GM23338 (cell line): Measurements from ENCODE around the gene IGFBPL1. TPM values are rescaled to one million over a fixed set of nuclear protein-coding genes. Genes with fewer than 3 reads are reported as not detected.
"Not testable (repeated sequence)": the region's sequence is repeated elsewhere in the genome, so short reads cannot be mapped to it uniquely, and the experiment has no call there.

Experiments
- ATAC-seq: fragments of 200-7000 bp; cut with Tn5 transposase; 3 replicates; pipeline ENCODE4 v1.9.1; 2020
- DNase-seq: peaks from one replicate; pipeline ENCODE4 v3.0.0-alpha.2; 2015; ENCODE audit warnings: low spot score
- H2AFZ ChIP-seq: fragments of 200-600 bp; sonication (generic); 2 replicates; pipeline ENCODE4 v1.8.0; 2016; ENCODE audit warnings: antibody characterized with exemption, mild to moderate bottlenecking, moderate library complexity
- H3F3A ChIP-seq: fragments of 200-600 bp; sonication (generic); replicated peaks from 2 replicates; pipeline ENCODE4 v1.8.0; 2017; ENCODE audit warnings: antibody characterized with exemption, mixed run types, low read depth
- H3K27ac ChIP-seq: fragments of 200-600 bp; sonication (generic); 2 replicates; pipeline ENCODE4 v1.6.1; 2016; ENCODE audit warnings: low read depth
- H3K27me3 ChIP-seq: fragments of 200-600 bp; sonication (generic); 2 replicates; pipeline ENCODE4 v1.8.0; 2016; ENCODE audit warnings: mild to moderate bottlenecking, mixed run types, moderate library complexity; ENCODE audit not compliant: insufficient read depth
- H3K36me3 ChIP-seq: fragments of 200-600 bp; sonication (generic); 2 replicates; pipeline ENCODE4 v1.8.0; 2016; ENCODE audit warnings: mild to moderate bottlenecking; ENCODE audit not compliant: insufficient read depth
- H3K4me1 ChIP-seq: fragments of 200-600 bp; sonication (generic); 2 replicates; pipeline ENCODE4 v1.8.0; 2016; ENCODE audit warnings: mild to moderate bottlenecking, moderate library complexity; ENCODE audit not compliant: insufficient read depth
- H3K4me2 ChIP-seq: fragments of 200-600 bp; sonication (generic); 2 replicates; pipeline ENCODE4 v1.7.1; 2017; ENCODE audit warnings: mixed run types
- H3K4me3 ChIP-seq: fragments of 200-600 bp; sonication (generic); 2 replicates; pipeline ENCODE4 v1.6.1; 2016; ENCODE audit warnings: mixed run types
- H3K79me2 ChIP-seq: fragments of 200-600 bp; sonication (generic); replicated peaks from 2 replicates; pipeline ENCODE4 v1.8.0; 2017; ENCODE audit warnings: mild to moderate bottlenecking; ENCODE audit not compliant: insufficient read depth
- H3K9me2 ChIP-seq: fragments of 200-600 bp; sonication (generic); 2 replicates; pipeline ENCODE4 v1.8.0; 2017; ENCODE audit not compliant: insufficient read depth
- H4K20me1 ChIP-seq: fragments of 200-600 bp; sonication (generic); replicated peaks from 2 replicates; pipeline ENCODE4 v1.8.0; 2017; ENCODE audit warnings: mild to moderate bottlenecking; ENCODE audit not compliant: insufficient read depth
- H3K27ac Mint-ChIP-seq: 2 replicates; pipeline ENCODE4 v1.8.0; 2020; ENCODE audit warnings: inconsistent platforms, mild to moderate bottlenecking, moderate library complexity, mixed read lengths
- H3K27me3 Mint-ChIP-seq: 3 replicates; pipeline ENCODE4 v1.8.0; 2022; ENCODE audit warnings: low read depth, mild to moderate bottlenecking, moderate library complexity, mixed read lengths, inconsistent platforms; ENCODE audit not compliant: insufficient read depth, poor library complexity
- H3K36me3 Mint-ChIP-seq: 3 replicates; pipeline ENCODE4 v1.8.0; 2021; ENCODE audit warnings: low read depth, mild to moderate bottlenecking, inconsistent platforms, moderate library complexity, mixed read lengths
- H3K4me1 Mint-ChIP-seq: 3 replicates; pipeline ENCODE4 v1.8.0; 2020; ENCODE audit warnings: mild to moderate bottlenecking, inconsistent platforms, mixed read lengths
- H3K4me3 Mint-ChIP-seq: 3 replicates; pipeline ENCODE4 v1.8.0; 2021; ENCODE audit warnings: moderate library complexity, mild to moderate bottlenecking, inconsistent platforms, mixed read lengths
- H3K9me3 Mint-ChIP-seq: 3 replicates; pipeline ENCODE4 v1.8.0; 2020; ENCODE audit warnings: moderate library complexity, mild to moderate bottlenecking, inconsistent platforms, mixed read lengths
- EZH2 ChIP-seq: fragments of 200-600 bp; sonication (generic); IDR thresholded peaks from one replicate; pipeline ENCODE4 v1.8.0; 2017; ENCODE audit warnings: antibody characterized with exemption, mild to moderate bottlenecking, low read depth; ENCODE audit not compliant: unreplicated experiment
- EZH2phosphoT487 ChIP-seq: fragments of 200-600 bp; sonication (generic); IDR thresholded peaks from one replicate; pipeline ENCODE4 v1.8.1; 2018; ENCODE audit warnings: antibody characterized with exemption; ENCODE audit not compliant: unreplicated experiment
- JUNB ChIP-seq: IDR thresholded peaks from one replicate; pipeline ENCODE4 v1.6.1; 2016; ENCODE audit warnings: antibody characterized with exemption; ENCODE audit not compliant: unreplicated experiment
- ZNF114 ChIP-seq: fragments of 250-450 bp; sonication (Bioruptor Pico); IDR thresholded peaks from 2 replicates; pipeline ENCODE4 v1.5.0; 2020; ENCODE audit warnings: mild to moderate bottlenecking, moderate library complexity
- long read RNA-seq: library from polyadenylated mRNA; unstranded; transcript quantifications from one replicate; pipeline ENCODE4 v2.0.0, GENCODE V29; 2020; ENCODE audit not compliant: unreplicated experiment
- polyA plus RNA-seq: library from polyadenylated mRNA; unstranded; fragments of >200 nt; fragmentation: Nextera tagmentation; extraction: Ambion mirVana; gene quantifications from 2 replicates; pipeline ENCODE4 v1.2.1, GENCODE V29; 2016
- total RNA-seq: library from RNA; depleted of rRNA; stranded (reverse); fragments of >200 nt; shearing (Covaris generic); gene quantifications from 2 replicates; pipeline ENCODE4 v1.2.3, GENCODE V29; 2014; rRNA removed
- TF ChIP-seq, protein P1 (sequence below): IDR thresholded peaks from 2 replicates; pipeline ENCODE4 v1.6.1; 2016; ENCODE audit warnings: antibody characterized with exemption

IGFBPL1 gene, protein sequence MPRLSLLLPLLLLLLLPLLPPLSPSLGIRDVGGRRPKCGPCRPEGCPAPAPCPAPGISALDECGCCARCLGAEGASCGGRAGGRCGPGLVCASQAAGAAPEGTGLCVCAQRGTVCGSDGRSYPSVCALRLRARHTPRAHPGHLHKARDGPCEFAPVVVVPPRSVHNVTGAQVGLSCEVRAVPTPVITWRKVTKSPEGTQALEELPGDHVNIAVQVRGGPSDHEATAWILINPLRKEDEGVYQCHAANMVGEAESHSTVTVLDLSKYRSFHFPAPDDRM
- total RNA-seq (75.6 and 78.5 TPM in 2 replicates), polyA plus RNA-seq (9.4 and 9.6 TPM in 2 replicates)
- long read RNA-seq, transcript IGFBPL1-201 (5 exons, 1,093 nt): major isoform, 8 of 8 reads
- long read RNA-seq, partial matches to known transcripts: 0 of 8 reads
- long read RNA-seq, other reads (novel, unspliced or antisense): 0 of 8 reads

DNA sequence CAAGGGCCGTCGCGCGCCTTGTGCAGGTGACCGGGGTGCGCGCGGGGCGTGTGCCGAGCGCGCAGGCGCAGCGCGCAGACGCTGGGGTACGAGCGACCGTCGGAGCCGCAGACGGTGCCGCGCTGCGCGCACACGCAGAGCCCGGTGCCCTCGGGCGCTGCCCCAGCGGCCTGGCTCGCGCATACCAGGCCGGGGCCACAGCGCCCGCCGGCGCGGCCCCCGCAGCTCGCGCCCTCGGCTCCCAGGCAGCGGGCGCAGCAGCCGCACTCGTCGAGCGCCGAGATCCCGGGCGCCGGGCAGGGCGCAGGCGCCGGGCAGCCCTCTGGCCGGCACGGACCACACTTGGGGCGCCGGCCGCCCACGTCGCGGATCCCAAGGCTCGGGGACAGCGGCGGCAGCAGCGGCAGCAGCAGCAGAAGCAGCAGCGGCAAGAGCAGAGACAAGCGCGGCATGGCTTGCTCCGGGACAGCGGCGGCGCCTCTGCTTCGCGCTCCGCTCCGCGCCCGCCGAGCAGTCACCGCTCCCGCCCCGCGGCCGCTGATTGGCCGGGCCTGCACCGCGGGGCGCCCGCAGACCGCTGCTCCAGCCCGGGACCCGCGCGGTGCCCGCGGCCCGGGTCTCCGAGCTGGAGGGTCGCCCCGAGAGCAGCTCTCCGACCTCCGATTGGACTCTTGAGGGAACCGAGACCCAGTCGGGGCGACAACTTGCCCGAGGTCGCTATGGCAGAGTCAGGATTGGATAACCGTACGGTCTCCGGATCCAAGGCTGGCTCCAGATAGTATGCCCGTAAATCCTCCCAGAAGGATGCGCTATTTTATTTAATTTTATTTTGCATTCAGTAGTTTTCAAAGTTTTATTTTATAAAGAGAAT is at the start of gene IGFBPL1:
Gene IGFBPL1 (minus strand): TSS at position 482 of the 871 bp plus-strand sequence. CDS start 30 bp downstream, at position 452.
- Mint-ChIP-seq H3K4me1 (peaks cover 46% of the 10 kb centered on the region), H3K9me3 (no peaks in the 10 kb centered on the region), H3K27me3 (peaks cover 35% of the 10 kb centered on the region), H3K36me3 (no peaks in the 10 kb centered on the region), H3K4me3 (peak within 1 kb of the TSS; percentile 62), H3K27ac (no peak within 1 kb of the TSS)
- no peaks in the 10 kb centered on the region; the same call in 1 of the 2 replicates for H4K20me1 ChIP-seq
- ATAC-seq: peak; percentile 78
- H3K36me3 ChIP-seq: no peaks in the 10 kb centered on the region
- H3K79me2 ChIP-seq: no peaks in the 10 kb centered on the region
- peak within 1 kb of the TSS; percentile 90 for H3K4me2 ChIP-seq
- peaks cover 53% of the 10 kb centered on the region for H3K27me3 ChIP-seq
- H3K4me1 ChIP-seq: peaks cover 34% of the 10 kb centered on the region
- DNase-seq: peak; percentile 70
- no peaks in the 10 kb centered on the region for H3K9me2 ChIP-seq
- H3K4me3 ChIP-seq: peak within 1 kb of the TSS; percentile 64
- TF ChIP-seq ZNF114 (no peak), EZH2 (peak; percentile 1)
- H3K27ac ChIP-seq: no peak within 1 kb of the TSS
- H3F3A ChIP-seq: peaks cover 6% of the 10 kb centered on the region; the same call in 1 of the 2 replicates
- peak within 1 kb of the TSS; percentile 87 for H2AFZ ChIP-seq

DNA sequence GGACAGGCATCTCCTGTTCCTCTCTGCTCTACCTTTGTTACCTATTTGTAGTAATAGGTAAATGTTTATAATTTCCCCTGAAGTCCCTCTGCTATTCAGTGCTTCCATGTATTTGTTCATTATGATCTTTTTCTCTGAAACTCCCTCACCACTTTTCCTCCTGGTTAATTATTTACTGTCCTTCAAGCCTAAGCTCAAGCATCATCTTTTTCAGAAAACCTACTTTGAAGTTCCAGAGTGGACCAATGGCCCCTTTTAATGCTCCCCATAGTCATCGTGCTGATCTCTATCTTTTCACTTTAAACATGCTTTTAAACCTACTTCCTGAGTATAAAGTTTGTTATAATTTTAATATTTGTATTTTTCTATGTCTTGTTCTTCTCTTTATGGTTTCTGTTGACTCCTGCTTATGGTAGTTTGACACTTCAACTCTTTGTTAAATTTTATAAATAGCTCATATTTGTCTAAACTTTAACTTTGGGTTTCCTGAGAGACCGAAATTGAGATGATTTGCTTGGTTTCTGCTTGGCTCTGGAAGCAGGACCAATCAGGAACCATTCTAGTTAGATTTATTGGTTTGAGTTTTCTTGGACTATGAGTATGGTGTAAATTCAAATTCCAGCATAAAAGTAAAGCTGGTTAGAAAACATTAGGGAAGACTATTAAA is 48.5 kb upstream of the IGFBPL1 start:
- H3K4me3 ChIP-seq, H2AFZ ChIP-seq, H3K36me3 Mint-ChIP-seq, ATAC-seq, H3K79me2 ChIP-seq, DNase-seq, H3K9me2 ChIP-seq, H3K4me3 Mint-ChIP-seq, H3K27me3 Mint-ChIP-seq, H3K9me3 Mint-ChIP-seq, H4K20me1 ChIP-seq, H3K27ac Mint-ChIP-seq, H3F3A ChIP-seq, H3K27me3 ChIP-seq, H3K4me1 Mint-ChIP-seq, H3K4me2 ChIP-seq, H3K27ac ChIP-seq, H3K36me3 ChIP-seq, H3K4me1 ChIP-seq: not testable (repeated sequence)

DNA sequence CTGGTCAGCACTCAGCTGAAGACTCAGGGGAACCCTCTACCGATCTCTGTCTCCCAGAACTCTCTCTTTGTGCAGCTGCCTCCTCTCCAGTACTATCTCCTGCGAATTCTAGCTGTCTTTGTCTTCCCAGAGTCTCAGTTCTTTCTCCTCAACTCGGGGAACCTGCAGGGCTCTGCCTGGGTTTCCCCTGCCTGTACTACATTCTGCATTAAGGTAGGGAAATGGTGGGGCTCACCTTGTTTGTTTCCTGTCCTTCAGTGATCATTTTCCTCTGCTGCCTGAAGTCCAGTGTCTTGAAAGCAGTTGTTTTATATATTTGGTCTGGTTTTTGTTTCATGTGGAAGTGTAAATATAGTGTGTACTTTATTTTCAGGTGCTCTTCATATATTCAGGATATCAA is 43.1 kb upstream of the IGFBPL1 start:
- Histone ChIP-seq H3K4me2 (no peak overlapping the region), H3K36me3 (no peaks in the 10 kb centered on the region), H3K79me2 (no peaks in the 10 kb centered on the region), H3K27ac (no peak overlapping the region), H3K9me2 (no peaks in the 10 kb centered on the region), H3K4me3 (no peak overlapping the region), H3K27me3 (no peaks in the 10 kb centered on the region), H2AFZ (peak overlapping the region; percentile 73; the same call in 1 of the 2 replicates), H4K20me1 (no peaks in the 10 kb centered on the region), H3K4me1 (no peaks in the 10 kb centered on the region), H3F3A (no peaks in the 10 kb centered on the region)
- no peak for DNase-seq
- peaks cover 3% of the 10 kb centered on the region for H3K27me3 Mint-ChIP-seq
- peaks cover 14% of the 10 kb centered on the region; the same call in 2 of the 3 replicates for H3K9me3 Mint-ChIP-seq
- H3K27ac Mint-ChIP-seq: no peak overlapping the region
- no peak overlapping the region for H3K4me3 Mint-ChIP-seq
- H3K36me3 Mint-ChIP-seq: peaks cover 7% of the 10 kb centered on the region; the same call in 2 of the 3 replicates
- TF ChIP-seq JUNB (no peak), ZNF114 (no peak), EZH2phosphoT487 (no peak)
- TF ChIP-seq, protein P1, sequence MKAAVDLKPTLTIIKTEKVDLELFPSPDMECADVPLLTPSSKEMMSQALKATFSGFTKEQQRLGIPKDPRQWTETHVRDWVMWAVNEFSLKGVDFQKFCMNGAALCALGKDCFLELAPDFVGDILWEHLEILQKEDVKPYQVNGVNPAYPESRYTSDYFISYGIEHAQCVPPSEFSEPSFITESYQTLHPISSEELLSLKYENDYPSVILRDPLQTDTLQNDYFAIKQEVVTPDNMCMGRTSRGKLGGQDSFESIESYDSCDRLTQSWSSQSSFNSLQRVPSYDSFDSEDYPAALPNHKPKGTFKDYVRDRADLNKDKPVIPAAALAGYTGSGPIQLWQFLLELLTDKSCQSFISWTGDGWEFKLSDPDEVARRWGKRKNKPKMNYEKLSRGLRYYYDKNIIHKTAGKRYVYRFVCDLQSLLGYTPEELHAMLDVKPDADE: no peak
- peak; percentile 42 for ATAC-seq
- H3K4me1 Mint-ChIP-seq: peaks cover 4% of the 10 kb centered on the region
